HepG2 (cell line): ENCODE measurements around the gene FXR2. TPM values are rescaled to one million over a fixed set of nuclear protein-coding genes. Genes with fewer than 3 reads are reported as not detected.

ENCODE experiments used
- ARNT2 ChIP-seq: sonication (generic); formaldehyde crosslinking; IDR thresholded peaks from 2 replicates; pipeline ENCODE4 v1.8.0; 2022; ENCODE audit warnings: mild to moderate bottlenecking, low read depth, missing genetic modification reagents, moderate library complexity
- BRCA1 ChIP-seq: sonication (generic); formaldehyde crosslinking; IDR thresholded peaks from 2 replicates; pipeline ENCODE4 v1.4.0; 2020; ENCODE audit warnings: missing genetic modification reagents
- CEBPG ChIP-seq: IDR thresholded peaks from 2 replicates; pipeline ENCODE4 v1.6.1; 2016
- GMEB1 ChIP-seq: sonication (generic); formaldehyde crosslinking; IDR thresholded peaks from 2 replicates; pipeline ENCODE4 v1.5.1; 2020; ENCODE audit warnings: missing genetic modification reagents, mild to moderate bottlenecking, borderline replicate concordance
- KDM3A ChIP-seq: IDR thresholded peaks from 2 replicates; pipeline ENCODE4 v1.6.1; 2018; ENCODE audit warnings: low read depth, missing compliant biosample characterization
- KLF12 ChIP-seq: sonication (generic); formaldehyde crosslinking; IDR thresholded peaks from 2 replicates; pipeline ENCODE4 v1.4.0; 2020; ENCODE audit warnings: missing genetic modification reagents, borderline replicate concordance
- KMT2A ChIP-seq: sonication (generic); formaldehyde crosslinking; IDR thresholded peaks from 2 replicates; pipeline ENCODE4 v1.4.0; 2020; ENCODE audit warnings: missing genetic modification reagents
- MNT ChIP-seq: fragments of 450-650 bp; IDR thresholded peaks from 2 replicates; pipeline ENCODE4 v1.6.1; 2016
- MXI1 ChIP-seq: IDR thresholded peaks from 3 replicates; pipeline ENCODE4 v1.6.1; 2012; ENCODE audit warnings: low read depth, low read length, inconsistent platforms, borderline replicate concordance
- MYNN ChIP-seq: sonication (generic); formaldehyde crosslinking; IDR thresholded peaks from 2 replicates; pipeline ENCODE4 v1.4.0; 2020; ENCODE audit warnings: mild to moderate bottlenecking, low read depth, missing genetic modification reagents
- NR0B2 ChIP-seq: sonication (generic); formaldehyde crosslinking; IDR thresholded peaks from 2 replicates; pipeline ENCODE4 v1.4.0; 2020; ENCODE audit warnings: mild to moderate bottlenecking, missing genetic modification reagents
- PHF21A ChIP-seq: sonication (generic); formaldehyde crosslinking; IDR thresholded peaks from 2 replicates; pipeline ENCODE4 v1.5.0; 2020; ENCODE audit warnings: mild to moderate bottlenecking, missing genetic modification reagents
- RXRB ChIP-seq: IDR thresholded peaks from 2 replicates; pipeline ENCODE4 v1.6.1; 2016; ENCODE audit warnings: borderline replicate concordance, missing genetic modification reagents, missing compliant biosample characterization
- ZNF101 ChIP-seq: sonication (generic); formaldehyde crosslinking; IDR thresholded peaks from 2 replicates; pipeline ENCODE4 v1.4.0; 2020; ENCODE audit warnings: mild to moderate bottlenecking, low read depth, missing genetic modification reagents, borderline replicate concordance
- ZNF280B ChIP-seq: sonication (generic); formaldehyde crosslinking; IDR thresholded peaks from 2 replicates; pipeline ENCODE4 v1.5.0; 2020; ENCODE audit warnings: missing genetic modification reagents, mild to moderate bottlenecking, borderline replicate concordance
- ZNF687 ChIP-seq: sonication (generic); formaldehyde crosslinking; IDR thresholded peaks from 2 replicates; pipeline ENCODE4 v1.5.1; 2020; ENCODE audit warnings: mild to moderate bottlenecking, missing genetic modification reagents, moderate library complexity
- ZNF704 ChIP-seq: sonication (generic); formaldehyde crosslinking; IDR thresholded peaks from 2 replicates; pipeline ENCODE4 v1.8.1; 2023; ENCODE audit warnings: mild to moderate bottlenecking, inconsistent platforms, moderate library complexity, missing genetic modification reagents, borderline replicate concordance
- ZNF777 ChIP-seq: sonication (generic); formaldehyde crosslinking; IDR thresholded peaks from 2 replicates; pipeline ENCODE4 v1.4.0; 2020; ENCODE audit warnings: missing genetic modification reagents
- ZNF792 ChIP-seq: IDR thresholded peaks from 2 replicates; pipeline ENCODE4 v1.6.1; 2016
- ZNF879 ChIP-seq: sonication (generic); formaldehyde crosslinking; IDR thresholded peaks from 2 replicates; pipeline ENCODE4 v1.8.1; 2023; ENCODE audit warnings: missing genetic modification reagents
- polyA plus RNA-seq, 8 experiments: library from polyadenylated mRNA; depleted of rRNA in 3 of 8; stranded (reverse) in 7 of 8; unstranded in 1 of 8; fragments of >200 nt; fragmentation: Illumina TruSeq in 4 of 8; extraction: Trizol in 4 of 8; gene quantifications; 2 replicates each; pipeline versions ENCODE4 v1.2.1 to v1.2.3, GENCODE V29; 2011 to 2016; ENCODE audit warnings: low read depth in 4 of 8, missing spikeins in 1 of 8, mixed read lengths in 1 of 8; ENCODE audit not compliant: insufficient read depth in 1 of 8
- total RNA-seq, 5 experiments: library from RNA; depleted of rRNA; stranded (reverse); fragments of >200 nt; fragmentation: Illumina TruSeq; extraction: Trizol; gene quantifications; 2 replicates each; pipeline ENCODE4 v1.2.3, GENCODE V29; 2016; ENCODE audit warnings: low read depth in 1 of 5

Gene FXR2
- total and polyA plus RNA-seq, 2 of the 13 experiments (the other 11 are each of a cell fraction or from before 2014, with no cell fraction given): 20.9 to 24.4 TPM

GRCh38 chr17:7572338-7572587, 42.4 kb downstream of the FXR2 start (continued):
- TF ChIP-seq ZNF704 (CRISPR knock-in tag) (peak; percentile 80; the same call in 1 of the 2 replicates), GMEB1 (CRISPR knock-in tag) (no peak; the same call in 1 of the 2 replicates), KDM3A (CRISPR knock-in tag) (0 out of 2 replicates have a peak, but pooled peaks have one; percentile 15), KLF12 (peak; percentile 60; the same call in 1 of the 2 replicates), ARNT2 (CRISPR knock-in tag) (peak; percentile 69; the same call in 1 of the 2 replicates), CEBPG (CRISPR knock-in tag) (peak; percentile 43; the same call in 1 of the 2 replicates), KMT2A (CRISPR knock-in tag) (0 out of 2 replicates have a peak, but pooled peaks have one; percentile 60), ZNF777 (0 out of 2 replicates have a peak, but pooled peaks have one; percentile 17), MNT (peak; percentile 94), PHF21A (CRISPR knock-in tag) (peak; percentile 60; the same call in 1 of the 2 replicates), ZNF879 (CRISPR knock-in tag) (0 out of 2 replicates have a peak, but pooled peaks have one; percentile 22), MXI1 (peak; percentile 97; the same call in 2 of the 3 replicates), ZNF280B (CRISPR knock-in tag) (0 out of 2 replicates have a peak, but pooled peaks have one; percentile 21), RXRB (CRISPR knock-in tag) (peak; percentile 68; the same call in 1 of the 2 replicates), ZNF792 (no peak), ZNF101 (CRISPR knock-in tag) (no peak), BRCA1 (peak; percentile 76; the same call in 1 of the 2 replicates), NR0B2 (CRISPR knock-in tag) (peak; percentile 71; the same call in 1 of the 2 replicates), ZNF687 (CRISPR knock-in tag) (peak; percentile 97), MYNN (CRISPR knock-in tag) (peak; percentile 62)
